HG03095 (cell line): ENCODE data around the gene DNMBP.

Experiments
- ATAC-seq: cut with Tn5 transposase; IDR thresholded peaks from one replicate; pipeline ENCODE4 v1.9.1; 2021; ENCODE audit warnings: moderate library complexity; ENCODE audit not compliant: unreplicated experiment

The DNMBP gene

GRCh38 chr10:100009793-100010676 lies at the start of gene DNMBP:
Gene DNMBP (minus strand): TSS chr10:100009947. CDS start chr10:99972124, 37,823 bp downstream.
- peak; percentile 53 for ATAC-seq

- no peak for ATAC-seq
Measured at GRCh38 chr10:100057948-100058347, 48.2 kb upstream of the DNMBP start.

GRCh38 chr10:100053686-100054460 lies 44.1 kb upstream of the DNMBP start:
- ATAC-seq, result no peak

GRCh38 chr10:100046021-100046486 lies 36.3 kb upstream of the DNMBP start:
- peak; percentile 69 for ATAC-seq

- no peak for ATAC-seq
Measured at GRCh38 chr10:100045592-100045991, 35.8 kb upstream of the DNMBP start.

- no peak for ATAC-seq
Measured at GRCh38 chr10:100043796-100044195, 34.0 kb upstream of the DNMBP start.

GRCh38 chr10:100043344-100043743 lies 33.6 kb upstream of the DNMBP start:
- ATAC-seq, result no peak

GRCh38 chr10:100041306-100042002 lies 31.7 kb upstream of the DNMBP start:
- ATAC-seq, result no peak

GRCh38 chr10:100038561-100039071 lies 28.9 kb upstream of the DNMBP start:
- no peak for ATAC-seq

GRCh38 chr10:100037758-100038315 lies 28.1 kb upstream of the DNMBP start:
- ATAC-seq, result no peak

- ATAC-seq, result no peak
Measured at GRCh38 chr10:100036850-100037249, 27.1 kb upstream of the DNMBP start.

- ATAC-seq, result no peak
Measured at GRCh38 chr10:100033766-100034418, 24.1 kb upstream of the DNMBP start.

GRCh38 chr10:100027416-100027815 lies 17.7 kb upstream of the DNMBP start:
- ATAC-seq, result no peak

- ATAC-seq, result no peak
Measured at GRCh38 chr10:100025576-100025975, 15.8 kb upstream of the DNMBP start.

GRCh38 chr10:100024748-100025147 lies 15.0 kb upstream of the DNMBP start:
- ATAC-seq, result no peak

- no peak for ATAC-seq
Measured at GRCh38 chr10:100022403-100022802, 12.7 kb upstream of the DNMBP start.

GRCh38 chr10:100021322-100021721 lies 11.6 kb upstream of the DNMBP start:
- ATAC-seq, result no peak

- no peak for ATAC-seq
Measured at GRCh38 chr10:100020886-100021253, 11.1 kb upstream of the DNMBP start.

GRCh38 chr10:100020142-100020885 lies 10.6 kb upstream of the DNMBP start:
- peak; percentile 71 for ATAC-seq

GRCh38 chr10:100019787-100020141 lies 10.0 kb upstream of the DNMBP start:
- ATAC-seq, result no peak
